Heart left ventricle (tissue), 13 donors: ENCODE results near the gene TJAP1.

Experiments used
- CTCF ChIP-seq, 12 donors: fragments of 200-600 bp; sonication (generic) in 4 of 12; IDR thresholded peaks; one replicate each; pipeline versions ENCODE4 v1.5.0 to v1.8.0; 2018 to 2022; ENCODE audit warnings: antibody characterized with exemption in 12 of 12, mild to moderate bottlenecking in 5 of 12
- POLR2A ChIP-seq, 2 donors: fragments of 450-650 bp; IDR thresholded peaks; one replicate each; pipeline ENCODE4 v1.6.1; 2017; ENCODE audit warnings: antibody characterized with exemption in 2 of 2, mild to moderate bottlenecking in 2 of 2, moderate library complexity in 2 of 2
- donor health status: ischemic (EF 13 %, LVEDD 7.1; RV severe dilation, severe dysfunction).
- donor health status: DM: no; HTN: yes; CAD: no.
- donor health status: DM: no; HTN: no; CAD: no.
- donor health status: ischemic (EF 25% LVEDD 6.9; RV normal size, moderate dysfunction).
- donor health status: ischemic (EF 25% LVEDD 5.7; RV mildly dilated, moderate dysfunction).
- donor health status: ischemic (EF 35%, LVEDD 5.7; RV mildly dilated, moderate dysfunction).
- donor health status: nonischemic (EF 11% LVEDD 7.7; RV severe dilation, severe dysfunction).
- donor health status: DM: yes; HTN: yes; CAD: no.
- donor health status: PGD.
- donor health status: ischemic (EF 29% LVEDD 5.4; RV normal size, mild dysfunction).
- donor health status: nonischemic (EF 23%, LVEDD 6.1; RV moderate dilation, normal function).

GRCh38 chr6:43468240-43468639, 9.1 kb upstream of the TJAP1 start:
- no peak for TF ChIP-seq CTCF (IDR thresholded peaks at IDR 0.05)
- TF ChIP-seq POLR2A (IDR thresholded peaks at IDR 0.05): no peak
